Measurements from ENCODE around the gene SUSD4. TPM values are rescaled to one million over a fixed set of nuclear protein-coding genes. Genes with fewer than 3 reads are reported as not detected.

The SUSD4 gene
- total RNA-seq, 1 donor from 2014 or later: not detected

- Mint-ChIP-seq H3K36me3 (ENCODE audit: unreplicated experiment) (no peaks in the 10 kb centered on the region), H3K9me3 (ENCODE audit: unreplicated experiment) (peaks cover 7% of the 10 kb centered on the region), H3K4me1 (ENCODE audit: unreplicated experiment) (no peaks in the 10 kb centered on the region), H3K4me3 (ENCODE audit: unreplicated experiment) (no peak overlapping the region), H3K27ac (ENCODE audit: unreplicated experiment) (no peak overlapping the region), H3K27me3 (ENCODE audit: unreplicated experiment) (no peaks in the 10 kb centered on the region)
- no peak for TF ChIP-seq CTCF (IDR thresholded peaks at IDR 0.05)
- DNase-seq (ENCODE audit: extremely low spot score, unreplicated experiment): no peak
Measured at GRCh38 chr1:223326776-223327175, 37.2 kb downstream of the SUSD4 start.

- H3K36me3 Mint-ChIP-seq (ENCODE audit: unreplicated experiment): no peaks in the 10 kb centered on the region
- H3K27me3 Mint-ChIP-seq (ENCODE audit: unreplicated experiment): no peaks in the 10 kb centered on the region
- TF ChIP-seq CTCF (IDR thresholded peaks at IDR 0.05): no peak
- no peak for DNase-seq (ENCODE audit: extremely low spot score, unreplicated experiment)
- no peak overlapping the region for H3K4me3 Mint-ChIP-seq (ENCODE audit: unreplicated experiment)
- no peak overlapping the region for H3K27ac Mint-ChIP-seq (ENCODE audit: unreplicated experiment)
- H3K9me3 Mint-ChIP-seq (ENCODE audit: unreplicated experiment): peaks cover 7% of the 10 kb centered on the region
- no peaks in the 10 kb centered on the region for H3K4me1 Mint-ChIP-seq (ENCODE audit: unreplicated experiment)
Measured at GRCh38 chr1:223323491-223324484, 40.2 kb downstream of the SUSD4 start.

- H3K4me3 Mint-ChIP-seq (ENCODE audit: unreplicated experiment): no peak overlapping the region
- H3K4me1 Mint-ChIP-seq (ENCODE audit: unreplicated experiment): no peaks in the 10 kb centered on the region
- no peak for TF ChIP-seq CTCF (IDR thresholded peaks at IDR 0.05)
- H3K36me3 Mint-ChIP-seq (ENCODE audit: unreplicated experiment): no peaks in the 10 kb centered on the region
- H3K27ac Mint-ChIP-seq (ENCODE audit: unreplicated experiment): no peak overlapping the region
- DNase-seq (ENCODE audit: extremely low spot score, unreplicated experiment): no peak
- H3K27me3 Mint-ChIP-seq (ENCODE audit: unreplicated experiment): no peaks in the 10 kb centered on the region
- peaks cover 7% of the 10 kb centered on the region for H3K9me3 Mint-ChIP-seq (ENCODE audit: unreplicated experiment)
Measured at GRCh38 chr1:223322868-223323267, 41.1 kb downstream of the SUSD4 start.

- Mint-ChIP-seq H3K27me3 (ENCODE audit: unreplicated experiment) (no peaks in the 10 kb centered on the region), H3K4me1 (ENCODE audit: unreplicated experiment) (no peaks in the 10 kb centered on the region), H3K9me3 (ENCODE audit: unreplicated experiment) (no peaks in the 10 kb centered on the region), H3K27ac (ENCODE audit: unreplicated experiment) (no peak overlapping the region), H3K36me3 (ENCODE audit: unreplicated experiment) (no peaks in the 10 kb centered on the region), H3K4me3 (ENCODE audit: unreplicated experiment) (no peak overlapping the region)
- DNase-seq (ENCODE audit: extremely low spot score, unreplicated experiment): no peak
- TF ChIP-seq CTCF (IDR thresholded peaks at IDR 0.05): no peak
Measured at GRCh38 chr1:223320959-223321358, 43.0 kb downstream of the SUSD4 start.

GRCh38 chr1:223319905-223320580, 43.9 kb downstream of the SUSD4 start:
- no peaks in the 10 kb centered on the region for H3K9me3 Mint-ChIP-seq (ENCODE audit: unreplicated experiment)

More at GRCh38 chr1:223319905-223320580, 43.9 kb downstream of the SUSD4 start:
- DNase-seq (ENCODE audit: extremely low spot score, unreplicated experiment): no peak
- H3K4me1 Mint-ChIP-seq (ENCODE audit: unreplicated experiment): no peaks in the 10 kb centered on the region
- no peak overlapping the region for H3K4me3 Mint-ChIP-seq (ENCODE audit: unreplicated experiment)
- no peak for TF ChIP-seq CTCF (IDR thresholded peaks at IDR 0.05)
- no peaks in the 10 kb centered on the region for H3K27me3 Mint-ChIP-seq (ENCODE audit: unreplicated experiment)
- no peak overlapping the region for H3K27ac Mint-ChIP-seq (ENCODE audit: unreplicated experiment)
- H3K36me3 Mint-ChIP-seq (ENCODE audit: unreplicated experiment): no peaks in the 10 kb centered on the region

All from osteocyte (in vitro differentiated cells).